Measurements from ENCODE around the gene IL31. TPM values are rescaled to one million over a fixed set of nuclear protein-coding genes. Genes with fewer than 3 reads are reported as not detected.
"Not testable (repeated sequence)": the region's sequence is repeated elsewhere in the genome, so short reads cannot be mapped to it uniquely, and the experiment has no call there.

IL31 gene
- not detected for total RNA-seq

- no peak for DNase-seq
Observed at GRCh38 chr12:122174155-122174845, at the start of gene IL31. TSS of gene IL31 (minus strand) at chr12:122174221. CDS start at chr12:122174172, 49 bp downstream.

GRCh38 chr12:122216445-122216844, 42.4 kb upstream of the IL31 start:
- no peak for DNase-seq

GRCh38 chr12:122215771-122216170, 41.8 kb upstream of the IL31 start:
- DNase-seq, result no peak

GRCh38 chr12:122208073-122208820, 34.2 kb upstream of the IL31 start:
- DNase-seq, result no peak

- no peak for DNase-seq
Observed at GRCh38 chr12:122207391-122207790, 33.4 kb upstream of the IL31 start.

GRCh38 chr12:122206976-122207375, 33.0 kb upstream of the IL31 start:
- DNase-seq, result no peak

GRCh38 chr12:122206111-122206881, 32.3 kb upstream of the IL31 start:
- no peak for DNase-seq

GRCh38 chr12:122205053-122205925, 31.3 kb upstream of the IL31 start:
- no peak for DNase-seq

- no peak for DNase-seq
Observed at GRCh38 chr12:122204167-122205052, 30.4 kb upstream of the IL31 start.

GRCh38 chr12:122203301-122204166, 29.5 kb upstream of the IL31 start, which contains the start of gene B3GNT4:
TSS of gene B3GNT4 (plus strand) at chr12:122203709. CDS start at chr12:122204619, 910 bp downstream.
- DNase-seq, result peak; percentile 60

- not testable (repeated sequence) for DNase-seq
Observed at GRCh38 chr12:122202811-122203210, 28.8 kb upstream of the IL31 start.

- DNase-seq, result no peak
Observed at GRCh38 chr12:122202017-122202416, 28.0 kb upstream of the IL31 start.

GRCh38 chr12:122201381-122201780, 27.4 kb upstream of the IL31 start:
- no peak for DNase-seq

- no peak for DNase-seq
Observed at GRCh38 chr12:122200541-122201175, 26.6 kb upstream of the IL31 start.

GRCh38 chr12:122199484-122200355, 25.7 kb upstream of the IL31 start:
- no peak for DNase-seq

- DNase-seq, result no peak
Observed at GRCh38 chr12:122197612-122197966, 23.6 kb upstream of the IL31 start.

- no peak for DNase-seq
Observed at GRCh38 chr12:122195405-122195804, 21.4 kb upstream of the IL31 start.

- DNase-seq, result no peak
Observed at GRCh38 chr12:122194804-122195203, 20.8 kb upstream of the IL31 start.

GRCh38 chr12:122192441-122192840, 18.4 kb upstream of the IL31 start:
- no peak for DNase-seq
